HepG2 (cell line): Measurements from ENCODE around the gene ACSF3. TPM values are rescaled to one million over a fixed set of nuclear protein-coding genes. Genes with fewer than 3 reads are reported as not detected.
"Not testable (repeated sequence)": the region's sequence is repeated elsewhere in the genome, so short reads cannot be mapped to it uniquely, and the experiment has no call there.

Experiments
- CHCHD3 ChIP-seq: sonication (generic); formaldehyde crosslinking; IDR thresholded peaks from 2 replicates; pipeline ENCODE4 v1.8.0; 2022; ENCODE audit warnings: mild to moderate bottlenecking, missing genetic modification reagents, moderate library complexity
- FOSL2 ChIP-seq: sonication (generic); formaldehyde crosslinking; IDR thresholded peaks from 2 replicates; pipeline ENCODE4 v1.4.0; 2020; ENCODE audit warnings: missing genetic modification reagents
- HNRNPLL ChIP-seq: fragments of 200-400 bp; formaldehyde crosslinking; IDR thresholded peaks from 2 replicates; pipeline ENCODE4 v1.6.1; 2017; ENCODE audit warnings: mild to moderate bottlenecking, low read depth, low read length; ENCODE audit not compliant: poor library complexity, severe bottlenecking
- NCOA1 ChIP-seq: sonication (generic); formaldehyde crosslinking; IDR thresholded peaks from 2 replicates; pipeline ENCODE4 v1.9.0; 2021; ENCODE audit warnings: missing genetic modification reagents
- NFYC ChIP-seq: IDR thresholded peaks from 2 replicates; pipeline ENCODE4 v1.6.1; 2016; ENCODE audit warnings: missing genetic modification reagents, missing compliant biosample characterization
- NONO ChIP-seq, 2 experiments: fragments of 450-650 bp in 1 of 2; sonication (generic) in 1 of 2; formaldehyde crosslinking in 1 of 2; IDR thresholded peaks in 1 of 2; conservative IDR thresholded peaks in 1 of 2; 2 replicates each; pipeline versions ENCODE4 v1.6.1 to v1.8.0; 2017 to 2022; ENCODE audit warnings: mild to moderate bottlenecking in 1 of 2, missing genetic modification reagents in 1 of 2, moderate library complexity in 1 of 2
- POGZ ChIP-seq: sonication (generic); formaldehyde crosslinking; IDR thresholded peaks from 2 replicates; pipeline ENCODE4 v1.4.0; 2020; ENCODE audit warnings: mild to moderate bottlenecking, missing genetic modification reagents
- TGIF2 ChIP-seq: IDR thresholded peaks from 2 replicates; pipeline ENCODE4 v1.6.1; 2016; ENCODE audit warnings: control low read depth, missing compliant biosample characterization
- TMF1 ChIP-seq: sonication (generic); formaldehyde crosslinking; IDR thresholded peaks from 2 replicates; pipeline ENCODE4 v1.8.1; 2022; ENCODE audit warnings: low read depth, missing genetic modification reagents
- YEATS4 ChIP-seq: sonication (generic); formaldehyde crosslinking; IDR thresholded peaks from 2 replicates; pipeline ENCODE4 v1.4.0; 2020; ENCODE audit warnings: missing genetic modification reagents, borderline replicate concordance
- ZSCAN30 ChIP-seq: sonication (generic); formaldehyde crosslinking; IDR thresholded peaks from 2 replicates; pipeline ENCODE4 v1.5.0; 2020; ENCODE audit warnings: mild to moderate bottlenecking, missing genetic modification reagents
- polyA plus RNA-seq, 8 experiments: library from polyadenylated mRNA; depleted of rRNA in 3 of 8; stranded (reverse) in 7 of 8; unstranded in 1 of 8; fragments of >200 nt; fragmentation: Illumina TruSeq in 4 of 8; extraction: Trizol in 4 of 8; gene quantifications; 2 replicates each; pipeline versions ENCODE4 v1.2.1 to v1.2.3, GENCODE V29; 2011 to 2016; ENCODE audit warnings: low read depth in 4 of 8, missing spikeins in 1 of 8, mixed read lengths in 1 of 8; ENCODE audit not compliant: insufficient read depth in 1 of 8
- total RNA-seq, 5 experiments: library from RNA; depleted of rRNA; stranded (reverse); fragments of >200 nt; fragmentation: Illumina TruSeq; extraction: Trizol; gene quantifications; 2 replicates each; pipeline ENCODE4 v1.2.3, GENCODE V29; 2016; ENCODE audit warnings: low read depth in 1 of 5
- TF ChIP-seq, protein P1 (sequence below): IDR thresholded peaks from 2 replicates; pipeline ENCODE4 v1.6.1; 2016; ENCODE audit warnings: mild to moderate bottlenecking
- TF ChIP-seq, protein P2 (sequence below): IDR thresholded peaks from 2 replicates; pipeline ENCODE4 v1.6.1; 2016; ENCODE audit warnings: low read depth, borderline replicate concordance
- TF ChIP-seq, protein P3 (sequence below): sonication (generic); formaldehyde crosslinking; IDR thresholded peaks from 2 replicates; pipeline ENCODE4 v1.4.0; 2020; ENCODE audit warnings: mild to moderate bottlenecking, missing genetic modification reagents
- TF ChIP-seq, protein P4 (sequence below): sonication (generic); formaldehyde crosslinking; IDR thresholded peaks from 2 replicates; pipeline ENCODE4 v1.8.1; 2023; ENCODE audit warnings: missing genetic modification reagents, mild to moderate bottlenecking, borderline replicate concordance
- TF ChIP-seq, protein P5 (sequence below): sonication (generic); formaldehyde crosslinking; IDR thresholded peaks from 2 replicates; pipeline ENCODE4 v1.9.0; 2022; ENCODE audit warnings: low read depth, missing genetic modification reagents

The ACSF3 gene
- total and polyA plus RNA-seq, 2 of the 13 experiments (the other 11 are each of a cell fraction or from before 2014, with no cell fraction given) = 14.9 to 30.6 TPM

DNA sequence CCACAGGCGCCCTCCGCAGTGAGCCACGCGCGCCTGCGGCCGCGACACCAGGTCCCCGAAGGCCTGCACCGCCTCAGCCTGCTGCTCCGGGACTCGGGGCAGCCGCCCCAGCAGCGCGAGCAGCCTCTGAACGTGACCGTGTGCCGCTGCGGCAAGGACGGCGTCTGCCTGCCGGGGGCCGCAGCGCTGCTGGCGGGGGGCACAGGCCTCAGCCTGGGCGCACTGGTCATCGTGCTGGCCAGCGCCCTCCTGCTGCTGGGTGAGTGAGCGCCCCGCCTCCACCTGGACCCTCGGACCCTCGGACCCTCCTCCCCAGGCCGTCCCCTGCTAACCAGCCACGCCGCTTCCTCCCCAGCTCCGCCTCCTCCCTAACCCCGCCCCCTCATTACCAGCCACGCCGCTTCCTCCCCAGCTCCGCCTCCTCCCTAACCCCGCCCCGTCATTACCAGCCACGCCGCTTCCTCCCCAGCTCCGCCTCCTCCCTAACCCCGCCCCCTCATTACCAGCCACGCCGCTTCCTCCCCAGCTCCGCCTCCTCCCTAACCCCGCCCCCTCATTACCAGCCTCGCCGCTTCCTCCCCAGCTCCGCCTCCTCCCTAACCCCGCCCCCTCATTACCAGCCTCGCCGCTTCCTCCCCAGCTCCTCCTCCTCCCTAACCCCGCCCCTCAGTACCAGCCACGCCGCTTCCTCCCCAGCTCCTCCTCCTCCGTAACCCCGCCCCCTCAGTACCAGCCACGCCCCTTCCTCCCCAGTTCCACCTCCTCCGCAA lies 98.7 kb downstream of the ACSF3 start (continued):
- TF ChIP-seq, protein P1, sequence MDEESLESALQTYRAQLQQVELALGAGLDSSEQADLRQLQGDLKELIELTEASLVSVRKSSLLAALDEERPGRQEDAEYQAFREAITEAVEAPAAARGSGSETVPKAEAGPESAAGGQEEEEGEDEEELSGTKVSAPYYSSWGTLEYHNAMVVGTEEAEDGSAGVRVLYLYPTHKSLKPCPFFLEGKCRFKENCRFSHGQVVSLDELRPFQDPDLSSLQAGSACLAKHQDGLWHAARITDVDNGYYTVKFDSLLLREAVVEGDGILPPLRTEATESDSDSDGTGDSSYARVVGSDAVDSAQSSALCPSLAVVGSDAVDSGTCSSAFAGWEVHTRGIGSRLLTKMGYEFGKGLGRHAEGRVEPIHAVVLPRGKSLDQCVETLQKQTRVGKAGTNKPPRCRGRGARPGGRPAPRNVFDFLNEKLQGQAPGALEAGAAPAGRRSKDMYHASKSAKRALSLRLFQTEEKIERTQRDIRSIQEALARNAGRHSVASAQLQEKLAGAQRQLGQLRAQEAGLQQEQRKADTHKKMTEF = peak; percentile 90
- peak; percentile 69; the same call in 1 of the 2 replicates for TF ChIP-seq TGIF2 (CRISPR knock-in tag)
- TF ChIP-seq POGZ (CRISPR knock-in tag) = peak; percentile 53; the same call in 1 of the 2 replicates
- TF ChIP-seq, protein P2, sequence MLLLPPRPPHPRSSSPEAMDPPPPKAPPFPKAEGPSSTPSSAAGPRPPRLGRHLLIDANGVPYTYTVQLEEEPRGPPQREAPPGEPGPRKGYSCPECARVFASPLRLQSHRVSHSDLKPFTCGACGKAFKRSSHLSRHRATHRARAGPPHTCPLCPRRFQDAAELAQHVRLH = peak; percentile 77; the same call in 1 of the 2 replicates
- TF ChIP-seq YEATS4 (CRISPR knock-in tag) = peak; percentile 84
- TF ChIP-seq, protein P3, sequence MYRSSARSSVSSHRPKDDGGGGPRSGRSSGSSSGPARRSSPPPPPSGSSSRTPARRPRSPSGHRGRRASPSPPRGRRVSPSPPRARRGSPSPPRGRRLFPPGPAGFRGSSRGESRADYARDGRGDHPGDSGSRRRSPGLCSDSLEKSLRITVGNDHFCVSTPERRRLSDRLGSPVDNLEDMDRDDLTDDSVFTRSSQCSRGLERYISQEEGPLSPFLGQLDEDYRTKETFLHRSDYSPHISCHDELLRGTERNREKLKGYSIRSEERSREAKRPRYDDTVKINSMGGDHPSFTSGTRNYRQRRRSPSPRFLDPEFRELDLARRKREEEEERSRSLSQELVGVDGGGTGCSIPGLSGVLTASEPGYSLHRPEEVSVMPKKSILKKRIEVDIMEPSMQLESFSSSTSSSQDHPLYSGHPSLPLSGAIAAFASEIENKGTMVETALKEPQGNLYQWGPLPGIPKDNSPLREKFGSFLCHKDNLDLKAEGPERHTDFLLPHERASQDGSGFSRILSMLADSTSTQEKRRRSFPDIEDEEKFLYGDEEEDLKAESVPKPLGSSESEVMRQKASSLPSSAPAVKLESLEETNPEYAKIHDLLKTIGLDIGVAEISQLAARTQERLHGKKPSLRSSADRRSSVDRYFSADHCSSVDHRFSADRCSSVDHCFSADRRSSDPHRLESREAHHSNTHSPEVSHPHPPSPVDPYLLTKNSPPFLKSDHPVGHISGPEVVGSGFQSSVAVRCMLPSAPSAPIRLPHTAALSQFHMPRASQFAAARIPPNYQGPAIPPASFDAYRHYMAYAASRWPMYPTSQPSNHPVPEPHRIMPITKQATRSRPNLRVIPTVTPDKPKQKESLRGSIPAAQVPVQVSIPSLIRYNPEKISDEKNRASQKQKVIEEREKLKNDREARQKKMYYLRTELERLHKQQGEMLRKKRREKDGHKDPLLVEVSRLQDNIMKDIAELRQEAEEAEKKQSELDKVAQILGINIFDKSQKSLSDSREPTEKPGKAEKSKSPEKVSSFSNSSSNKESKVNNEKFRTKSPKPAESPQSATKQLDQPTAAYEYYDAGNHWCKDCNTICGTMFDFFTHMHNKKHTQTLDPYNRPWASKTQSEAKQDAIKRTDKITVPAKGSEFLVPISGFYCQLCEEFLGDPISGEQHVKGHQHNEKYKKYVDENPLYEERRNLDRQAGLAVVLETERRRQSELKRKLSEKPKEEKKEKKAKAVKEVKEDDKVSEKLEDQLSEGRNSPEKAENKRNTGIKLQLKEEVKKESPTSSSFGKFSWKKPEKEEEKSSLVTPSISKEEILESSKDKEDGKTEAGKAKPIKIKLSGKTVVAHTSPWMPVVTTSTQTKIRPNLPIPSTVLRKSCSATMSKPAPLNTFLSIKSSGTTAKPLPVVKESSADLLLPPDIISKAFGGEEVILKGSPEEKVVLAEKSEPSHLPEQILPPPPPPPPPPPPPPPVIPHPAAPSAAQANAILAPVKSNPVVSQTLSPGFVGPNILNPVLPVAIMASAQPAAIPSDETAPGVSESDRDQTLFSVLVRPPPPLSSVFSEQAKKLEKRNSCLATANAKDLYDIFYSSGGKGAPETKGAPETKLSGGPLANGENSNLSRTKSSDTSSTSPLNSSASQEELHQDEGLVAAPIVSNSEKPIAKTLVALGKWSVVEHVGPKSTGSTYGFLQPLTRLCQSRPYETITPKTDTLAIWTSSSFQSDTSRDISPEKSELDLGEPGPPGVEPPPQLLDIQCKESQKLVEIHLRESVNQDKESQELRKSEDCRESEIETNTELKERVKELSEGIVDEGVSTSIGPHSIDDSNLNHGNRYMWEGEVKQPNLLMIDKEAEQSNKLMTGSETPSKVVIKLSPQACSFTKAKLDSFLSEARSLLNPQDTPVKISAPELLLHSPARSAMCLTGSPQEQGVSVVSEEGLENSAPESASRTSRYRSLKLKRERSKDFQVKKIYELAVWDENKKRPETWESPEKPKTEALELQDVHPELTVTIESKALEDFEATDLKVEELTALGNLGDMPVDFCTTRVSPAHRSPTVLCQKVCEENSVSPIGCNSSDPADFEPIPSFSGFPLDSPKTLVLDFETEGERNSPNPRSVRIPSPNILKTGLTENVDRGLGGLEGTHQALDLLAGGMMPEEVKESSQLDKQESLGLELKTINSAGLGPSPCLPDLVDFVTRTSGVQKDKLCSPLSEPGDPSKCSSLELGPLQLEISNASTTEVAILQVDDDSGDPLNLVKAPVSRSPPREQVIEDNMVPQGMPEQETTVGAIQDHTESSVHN = peak; percentile 95; the same call in 1 of the 2 replicates
- 0 out of 2 replicates have a peak, but pooled peaks have one; percentile 66 for TF ChIP-seq CHCHD3 (CRISPR knock-in tag)
- peak; percentile 38; the same call in 1 of the 2 replicates for TF ChIP-seq NFYC (CRISPR knock-in tag)
- TF ChIP-seq HNRNPLL = peak; percentile 72
- TF ChIP-seq ZSCAN30 = 0 out of 2 replicates have a peak, but pooled peaks have one; percentile 47
- TF ChIP-seq TMF1 (CRISPR knock-in tag) = peak; percentile 90
- TF ChIP-seq NCOA1 (CRISPR knock-in tag) = 0 out of 2 replicates have a peak, but pooled peaks have one; percentile 64
- TF ChIP-seq, protein P4, sequence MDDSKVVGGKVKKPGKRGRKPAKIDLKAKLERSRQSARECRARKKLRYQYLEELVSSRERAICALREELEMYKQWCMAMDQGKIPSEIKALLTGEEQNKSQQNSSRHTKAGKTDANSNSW (CRISPR knock-in tag) = 0 out of 2 replicates have a peak, but pooled peaks have one; percentile 78
- TF ChIP-seq NONO (IDR thresholded peaks at IDR 0.05) = not testable (repeated sequence)
- TF ChIP-seq NONO (CRISPR knock-in tag; conservative IDR thresholded peaks at IDR 0.05) = peak; percentile 76; the same call in 1 of the 2 replicates
- TF ChIP-seq, protein P5, sequence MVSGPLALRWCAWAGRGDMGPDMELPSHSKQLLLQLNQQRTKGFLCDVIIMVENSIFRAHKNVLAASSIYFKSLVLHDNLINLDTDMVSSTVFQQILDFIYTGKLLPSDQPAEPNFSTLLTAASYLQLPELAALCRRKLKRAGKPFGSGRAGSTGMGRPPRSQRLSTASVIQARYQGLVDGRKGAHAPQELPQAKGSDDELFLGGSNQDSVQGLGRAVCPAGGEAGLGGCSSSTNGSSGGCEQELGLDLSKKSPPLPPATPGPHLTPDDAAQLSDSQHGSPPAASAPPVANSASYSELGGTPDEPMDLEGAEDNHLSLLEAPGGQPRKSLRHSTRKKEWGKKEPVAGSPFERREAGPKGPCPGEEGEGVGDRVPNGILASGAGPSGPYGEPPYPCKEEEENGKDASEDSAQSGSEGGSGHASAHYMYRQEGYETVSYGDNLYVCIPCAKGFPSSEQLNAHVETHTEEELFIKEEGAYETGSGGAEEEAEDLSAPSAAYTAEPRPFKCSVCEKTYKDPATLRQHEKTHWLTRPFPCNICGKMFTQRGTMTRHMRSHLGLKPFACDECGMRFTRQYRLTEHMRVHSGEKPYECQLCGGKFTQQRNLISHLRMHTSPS = peak; percentile 78; the same call in 1 of the 2 replicates
- peak; percentile 20; the same call in 1 of the 2 replicates for TF ChIP-seq FOSL2 (CRISPR knock-in tag)
